Measurements from ENCODE around the gene TAP1.
"Not testable (repeated sequence)": the region's sequence is repeated elsewhere in the genome, so short reads cannot be mapped to it uniquely, and the experiment has no call there.

Gene TAP1

DNA sequence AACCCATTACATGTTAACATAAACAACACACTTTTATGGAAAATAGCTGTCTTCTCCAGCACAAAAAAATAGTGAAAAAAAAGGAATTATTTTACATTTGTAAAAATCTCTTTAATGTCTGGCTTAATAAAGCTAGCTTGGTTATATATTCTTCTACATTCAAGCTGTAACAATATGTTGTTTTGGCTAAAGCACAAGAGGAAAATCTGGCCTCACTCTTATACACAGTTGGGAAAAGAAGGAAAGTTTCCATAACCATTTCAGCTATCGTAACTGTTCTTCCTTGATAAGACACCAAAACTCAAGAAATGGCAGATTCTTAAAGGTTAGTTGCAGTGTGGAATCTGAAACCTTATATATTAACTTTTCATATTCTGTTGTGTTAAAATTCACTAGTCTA lies 44.3 kb downstream of the TAP1 start:
- no peak for DNase-seq (ENCODE audit: low read depth, low spot score)
- H3K4me3 ChIP-seq: no peak overlapping the region
- H3K27ac ChIP-seq: no peak overlapping the region
- no peaks in the 10 kb centered on the region for H3K9me3 ChIP-seq (ENCODE audit: low read depth, low read length)
- H3K36me3 ChIP-seq (ENCODE audit: insufficient read depth, low read length): no peaks in the 10 kb centered on the region
- TF ChIP-seq POLR2AphosphoS5 (IDR thresholded peaks at IDR 0.05; ENCODE audit: borderline replicate concordance, low read depth, low read length) (no peak), EZH2 (IDR thresholded peaks at IDR 0.05) (no peak), FOXP2 (optimal IDR thresholded peaks at IDR 0.05; ENCODE audit: control extremely low read depth, extremely low read length, insufficient read depth) (no peak)
- H3K9ac ChIP-seq (ENCODE audit: insufficient read length): no peak overlapping the region

DNA sequence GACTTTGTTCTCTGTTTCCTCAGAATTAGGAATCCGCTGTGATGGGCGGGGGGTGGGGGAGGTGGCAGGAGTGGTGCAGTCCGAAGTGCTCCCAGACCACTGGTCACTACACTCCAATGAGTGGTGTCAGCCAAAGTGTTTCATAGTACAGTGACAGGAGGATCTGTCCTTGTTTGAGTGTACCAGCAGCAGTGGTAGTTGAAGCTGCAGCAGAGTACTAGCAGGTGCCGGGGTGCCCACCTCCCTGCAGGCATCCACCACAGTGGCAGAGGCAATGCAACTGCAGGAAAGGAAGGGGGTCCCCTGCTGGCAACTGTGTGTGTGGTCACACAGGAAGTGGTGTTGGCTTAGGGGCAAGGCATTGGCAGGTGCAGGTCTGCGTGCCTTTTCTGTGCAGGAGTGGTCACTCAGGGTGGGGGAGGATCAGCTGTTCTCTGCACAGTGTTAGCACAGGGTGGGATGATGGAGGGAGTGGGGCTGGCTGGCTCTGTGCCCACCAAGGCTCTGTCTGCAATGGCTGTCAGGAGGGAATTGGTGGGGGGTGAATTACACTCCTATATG lies 46.4 kb downstream of the TAP1 start:
- no peak for DNase-seq (ENCODE audit: low read depth, low spot score)
- Histone ChIP-seq H3K9me3 (ENCODE audit: low read depth, low read length) (no peaks in the 10 kb centered on the region), H3K9ac (ENCODE audit: insufficient read length) (no peak overlapping the region), H3K36me3 (ENCODE audit: insufficient read depth, low read length) (no peaks in the 10 kb centered on the region), H3K27ac (no peak overlapping the region), H3K4me3 (no peak overlapping the region)
- no peak for TF ChIP-seq FOXP2 (optimal IDR thresholded peaks at IDR 0.05; ENCODE audit: control extremely low read depth, extremely low read length, insufficient read depth)
- TF ChIP-seq POLR2AphosphoS5 (IDR thresholded peaks at IDR 0.05; ENCODE audit: borderline replicate concordance, low read depth, low read length): no peak
- no peak for TF ChIP-seq EZH2 (IDR thresholded peaks at IDR 0.05)

DNA sequence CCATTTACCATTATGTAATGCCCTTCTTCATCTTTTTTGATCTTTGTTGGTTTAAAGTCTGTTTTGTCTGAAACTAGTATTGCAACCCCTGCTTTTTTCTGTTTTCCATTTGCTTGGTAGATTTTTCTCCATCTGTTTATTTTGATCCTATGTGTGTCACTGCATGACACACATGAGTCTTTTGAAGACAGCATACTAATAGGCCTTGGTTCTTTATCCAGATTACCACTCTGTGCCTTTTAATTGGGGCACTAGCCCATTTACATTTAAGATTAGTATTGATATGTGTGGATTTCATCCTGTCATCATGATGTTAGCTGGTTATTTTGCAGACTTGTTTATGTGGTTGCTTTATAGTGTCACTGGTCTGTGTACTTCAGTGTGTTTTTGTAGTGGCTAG lies 48.1 kb downstream of the TAP1 start:
- not testable (repeated sequence) for H3K9me3 ChIP-seq (ENCODE audit: low read depth, low read length); H3K27ac ChIP-seq; DNase-seq (ENCODE audit: low read depth, low spot score); H3K9ac ChIP-seq (ENCODE audit: insufficient read length); H3K36me3 ChIP-seq (ENCODE audit: insufficient read depth, low read length); H3K4me3 ChIP-seq

DNA sequence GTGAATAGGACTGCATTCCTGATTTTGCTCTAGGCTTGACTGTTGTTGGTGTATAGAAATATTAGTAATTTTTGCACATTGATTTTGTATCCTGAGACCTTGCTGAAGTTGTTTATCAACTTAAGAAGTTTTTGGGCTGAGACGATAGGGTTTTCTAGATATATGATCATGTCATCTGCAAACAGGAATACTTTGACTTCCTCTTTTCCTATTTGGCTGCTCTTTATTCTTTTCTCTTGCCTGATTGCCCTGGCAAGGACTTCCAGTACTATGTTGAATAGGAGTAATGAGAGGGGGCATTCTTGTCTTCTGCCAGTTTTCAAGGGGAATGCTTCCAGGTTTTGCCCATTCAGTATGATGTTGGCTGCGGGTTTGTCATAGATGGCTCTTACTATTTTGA lies 50.1 kb downstream of the TAP1 start:
- H3K4me3 ChIP-seq: no peak overlapping the region
- H3K27ac ChIP-seq: no peak overlapping the region
- H3K36me3 ChIP-seq (ENCODE audit: insufficient read depth, low read length): no peaks in the 10 kb centered on the region
- TF ChIP-seq EZH2 (IDR thresholded peaks at IDR 0.05) (no peak), FOXP2 (optimal IDR thresholded peaks at IDR 0.05; ENCODE audit: control extremely low read depth, extremely low read length, insufficient read depth) (no peak), POLR2AphosphoS5 (IDR thresholded peaks at IDR 0.05; ENCODE audit: borderline replicate concordance, low read depth, low read length) (no peak)
- no peak for DNase-seq (ENCODE audit: low read depth, low spot score)
- no peaks in the 10 kb centered on the region for H3K9me3 ChIP-seq (ENCODE audit: low read depth, low read length)
- H3K9ac ChIP-seq (ENCODE audit: insufficient read length): no peak overlapping the region

DNA sequence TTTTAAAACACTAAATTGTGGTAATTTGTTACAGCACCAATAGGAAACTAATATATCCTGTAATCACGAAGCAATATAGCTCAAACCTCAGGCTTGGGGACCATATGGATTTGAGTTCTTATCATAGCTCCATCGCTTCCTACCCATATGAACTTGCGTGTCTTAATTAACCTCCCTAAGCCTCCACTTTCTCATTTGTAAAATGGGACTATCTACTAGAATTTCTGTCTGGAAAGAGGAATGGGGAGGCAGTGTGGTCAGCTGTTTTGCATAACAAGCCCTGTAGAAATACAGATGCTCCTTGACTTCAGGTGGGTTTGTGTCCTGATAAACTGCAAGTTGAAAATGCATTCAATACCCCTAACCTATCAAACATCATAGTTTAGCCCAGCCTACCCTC lies 53.8 kb downstream of the TAP1 start:
- TF ChIP-seq FOXP2 (optimal IDR thresholded peaks at IDR 0.05; ENCODE audit: control extremely low read depth, extremely low read length, insufficient read depth) (no peak), EZH2 (IDR thresholded peaks at IDR 0.05) (no peak), POLR2AphosphoS5 (IDR thresholded peaks at IDR 0.05; ENCODE audit: borderline replicate concordance, low read depth, low read length) (no peak)
- H3K36me3 ChIP-seq (ENCODE audit: insufficient read depth, low read length): no peaks in the 10 kb centered on the region
- no peak overlapping the region for H3K4me3 ChIP-seq
- DNase-seq (ENCODE audit: low read depth, low spot score): no peak
- no peak overlapping the region for H3K27ac ChIP-seq
- no peaks in the 10 kb centered on the region for H3K9me3 ChIP-seq (ENCODE audit: low read depth, low read length)
- no peak overlapping the region for H3K9ac ChIP-seq (ENCODE audit: insufficient read length)

DNA sequence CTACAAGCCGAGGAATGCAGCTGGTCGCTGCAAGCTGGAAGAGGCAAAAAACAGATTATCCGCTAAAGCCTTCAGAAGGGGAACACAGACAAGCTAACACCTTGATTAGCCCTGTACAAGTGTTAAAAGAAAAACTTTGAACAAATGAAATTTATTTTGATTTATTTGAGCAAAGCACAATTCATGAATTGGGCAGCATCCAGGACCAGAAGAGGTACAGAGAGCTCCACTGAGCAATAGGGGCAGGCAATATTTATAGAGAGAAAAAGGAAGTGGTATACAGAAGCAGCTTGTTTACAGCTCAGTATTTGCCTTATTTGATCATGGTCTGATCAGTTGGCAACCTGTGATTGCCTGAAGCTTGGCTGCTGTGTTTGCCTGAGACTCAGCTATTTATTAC lies 54.3 kb downstream of the TAP1 start:
- Histone ChIP-seq H3K9ac (ENCODE audit: insufficient read length) (no peak overlapping the region), H3K4me3 (no peak overlapping the region), H3K36me3 (ENCODE audit: insufficient read depth, low read length) (no peaks in the 10 kb centered on the region), H3K9me3 (ENCODE audit: low read depth, low read length) (no peaks in the 10 kb centered on the region), H3K27ac (no peak overlapping the region)
- TF ChIP-seq POLR2AphosphoS5 (IDR thresholded peaks at IDR 0.05; ENCODE audit: borderline replicate concordance, low read depth, low read length) (no peak), EZH2 (IDR thresholded peaks at IDR 0.05) (no peak), FOXP2 (optimal IDR thresholded peaks at IDR 0.05; ENCODE audit: control extremely low read depth, extremely low read length, insufficient read depth) (no peak)
- DNase-seq (ENCODE audit: low read depth, low spot score): no peak

DNA sequence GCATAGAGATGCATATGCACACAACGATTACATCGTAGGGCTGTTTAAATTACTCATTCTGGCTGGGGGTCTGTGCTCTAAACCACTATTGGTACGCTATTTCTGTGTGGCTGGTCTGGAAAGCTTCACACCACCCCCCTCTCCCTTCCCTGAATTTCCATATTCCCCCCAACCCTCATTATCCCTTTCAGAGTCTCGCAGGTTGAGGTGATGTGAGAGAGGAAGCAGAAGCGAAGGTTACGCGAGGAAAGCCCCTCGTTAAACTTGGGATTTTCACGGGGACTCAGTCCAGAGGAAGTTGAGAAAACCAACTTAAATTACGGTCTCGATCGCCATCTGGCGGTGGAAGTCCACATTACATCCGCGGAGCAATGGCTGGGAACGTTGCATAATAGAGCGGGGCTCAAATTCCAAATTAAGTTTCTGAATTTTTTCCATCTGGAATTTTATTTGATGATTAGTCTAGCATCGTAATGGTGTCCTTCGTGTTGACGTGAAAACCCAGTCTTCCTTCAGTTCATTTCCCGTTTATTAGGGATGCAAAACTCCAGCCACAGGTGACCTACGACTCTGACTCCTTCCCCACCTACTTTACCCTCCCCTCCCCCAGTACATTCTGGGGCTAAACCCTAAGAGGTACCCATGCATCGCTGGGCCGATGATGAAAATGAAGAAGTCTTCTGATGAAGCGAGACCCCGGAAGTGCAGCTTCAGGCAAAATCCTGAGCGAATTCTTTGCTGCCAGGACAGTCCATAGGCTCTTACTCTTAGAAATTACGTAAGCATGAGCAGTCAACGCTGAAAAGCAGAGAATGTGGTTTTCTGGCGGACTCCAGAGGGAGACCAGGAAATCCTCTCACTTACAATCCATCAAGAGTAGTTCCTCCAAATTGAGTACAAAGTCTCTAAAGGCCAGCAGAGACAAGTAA lies 56.4 kb downstream of the TAP1 start:
- DNase-seq (ENCODE audit: low read depth, low spot score): peak; percentile 39
- TF ChIP-seq FOXP2 (optimal IDR thresholded peaks at IDR 0.05; ENCODE audit: control extremely low read depth, extremely low read length, insufficient read depth) (no peak), EZH2 (IDR thresholded peaks at IDR 0.05) (no peak), POLR2AphosphoS5 (IDR thresholded peaks at IDR 0.05; ENCODE audit: borderline replicate concordance, low read depth, low read length) (no peak)
- Histone ChIP-seq H3K27ac (no peak overlapping the region), H3K36me3 (ENCODE audit: insufficient read depth, low read length) (no peaks in the 10 kb centered on the region), H3K9me3 (ENCODE audit: low read depth, low read length) (no peaks in the 10 kb centered on the region), H3K4me3 (peak overlapping the region; percentile 78), H3K9ac (ENCODE audit: insufficient read length) (peak overlapping the region; percentile 57)
